ENCODE data around the gene PLEKHA7.
"Not testable (repeated sequence)": the region's sequence is repeated elsewhere in the genome, so short reads cannot be mapped to it uniquely, and the experiment has no call there.

Gene PLEKHA7

GRCh38 chr11:17012179-17012578, 2.0 kb downstream of the PLEKHA7 start:
- DNase-seq (ENCODE audit: low read depth in 3 of 3) = no peak

GRCh38 chr11:17010851-17011420, 3.3 kb downstream of the PLEKHA7 start:
- no peak for DNase-seq (ENCODE audit: low read depth in 3 of 3)

GRCh38 chr11:17008099-17008498, 6.1 kb downstream of the PLEKHA7 start:
- DNase-seq (ENCODE audit: low read depth in 3 of 3) = no peak

DNA sequence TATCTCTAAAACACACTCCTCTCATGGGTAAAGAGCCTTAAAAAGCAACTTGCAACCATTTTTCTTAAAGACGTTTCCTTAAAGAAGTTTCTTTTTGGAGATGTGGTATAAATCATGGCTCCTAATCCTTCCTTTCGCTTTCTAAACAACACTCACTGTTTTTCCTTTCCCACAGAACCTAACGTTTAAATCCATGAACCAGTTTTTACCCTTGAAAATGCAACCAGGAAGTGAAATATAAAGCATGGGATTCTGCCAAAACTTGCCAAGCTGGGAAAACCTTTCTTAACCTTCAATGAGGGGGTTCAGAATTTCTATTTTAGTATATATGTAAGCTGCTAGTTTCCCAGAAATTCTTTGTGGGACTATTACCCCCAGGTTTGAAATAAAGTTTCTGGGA, 8.6 kb downstream of the PLEKHA7 start:
- no peak for DNase-seq (ENCODE audit: low read depth in 3 of 3)

DNA sequence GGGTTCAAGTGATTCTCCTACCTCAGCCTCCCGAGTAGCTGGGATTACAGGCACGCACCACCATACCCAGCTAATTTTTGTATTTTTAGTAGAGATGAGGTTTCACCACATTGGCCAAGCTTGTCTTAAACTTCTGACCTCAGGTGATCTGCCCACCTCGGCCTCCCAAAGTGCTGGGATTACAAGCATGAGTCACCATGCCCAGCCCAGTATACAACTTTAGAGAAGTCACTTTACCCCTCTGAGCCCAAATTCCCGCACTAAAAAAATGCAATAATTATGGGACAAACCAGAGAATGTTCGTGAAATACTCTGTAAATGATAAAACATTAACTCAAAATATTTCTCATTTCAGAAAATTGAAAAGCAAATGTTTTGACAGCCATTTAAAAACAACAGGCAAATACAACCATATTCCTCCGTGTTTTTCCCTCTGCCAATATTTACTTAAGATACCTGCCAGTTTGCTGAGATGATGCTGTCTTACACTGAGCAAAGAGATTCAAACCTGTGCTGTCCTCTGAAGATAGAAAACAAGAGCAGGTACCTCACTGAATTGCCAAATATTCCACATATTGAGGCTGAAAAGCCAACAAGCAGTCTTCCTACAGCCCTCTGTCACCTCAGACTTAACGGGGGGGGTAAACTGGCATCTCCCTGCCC, 9.6 kb downstream of the PLEKHA7 start:
- no peak for DNase-seq (ENCODE audit: low read depth in 3 of 3)

GRCh38 chr11:17003426-17003825, 10.8 kb downstream of the PLEKHA7 start:
- no peak for DNase-seq (ENCODE audit: low read depth in 3 of 3)

GRCh38 chr11:17002543-17002942, 11.7 kb downstream of the PLEKHA7 start:
- no peak for DNase-seq (ENCODE audit: low read depth in 3 of 3)

DNA sequence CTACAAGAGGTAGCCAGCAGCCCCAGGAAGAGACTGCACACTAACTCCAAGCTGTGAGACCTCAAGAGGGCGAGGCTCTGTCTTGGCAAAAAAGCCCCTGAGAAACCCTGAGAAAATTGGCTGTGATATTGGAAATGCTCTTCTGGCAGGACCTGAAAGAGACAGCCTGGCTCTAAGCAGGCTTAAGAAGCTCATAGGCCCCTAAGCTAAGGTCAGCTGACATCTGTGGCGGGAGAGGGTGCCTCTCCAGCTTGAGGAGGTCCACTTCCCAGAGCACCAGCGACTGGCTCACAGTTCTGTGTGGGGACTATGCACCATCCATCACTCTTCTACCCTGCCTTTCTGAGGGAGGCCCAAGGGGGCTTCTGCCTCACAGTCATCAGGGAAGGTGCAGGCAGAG, 12.4 kb downstream of the PLEKHA7 start:
- no peak for DNase-seq (ENCODE audit: low read depth in 3 of 3)

DNA sequence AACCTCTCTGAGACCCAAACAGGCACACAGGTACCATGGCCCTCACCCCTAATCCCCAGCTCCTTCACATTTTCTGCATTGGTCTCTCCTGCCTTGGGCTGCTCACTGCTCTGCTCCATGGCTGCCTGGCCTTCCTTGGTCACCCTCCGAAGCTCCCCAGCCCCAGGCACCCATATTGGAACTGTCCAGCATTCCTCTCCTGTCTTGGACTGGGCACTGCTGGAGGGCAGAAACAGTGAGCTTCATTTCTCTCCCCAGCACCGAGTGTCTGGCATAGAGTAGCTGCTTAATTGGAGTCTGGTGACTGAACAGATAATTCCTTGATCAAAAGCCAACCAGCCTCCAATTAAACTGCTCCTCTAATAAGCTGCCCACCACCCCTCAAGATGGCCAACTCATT, 13.2 kb downstream of the PLEKHA7 start:
- DNase-seq (ENCODE audit: low read depth in 3 of 3) = no peak

- not testable (repeated sequence) for DNase-seq (ENCODE audit: low read depth in 3 of 3)
These were observed 14.0 kb downstream of the PLEKHA7 start for GRCh38 chr11:17000253-17000652.

DNA sequence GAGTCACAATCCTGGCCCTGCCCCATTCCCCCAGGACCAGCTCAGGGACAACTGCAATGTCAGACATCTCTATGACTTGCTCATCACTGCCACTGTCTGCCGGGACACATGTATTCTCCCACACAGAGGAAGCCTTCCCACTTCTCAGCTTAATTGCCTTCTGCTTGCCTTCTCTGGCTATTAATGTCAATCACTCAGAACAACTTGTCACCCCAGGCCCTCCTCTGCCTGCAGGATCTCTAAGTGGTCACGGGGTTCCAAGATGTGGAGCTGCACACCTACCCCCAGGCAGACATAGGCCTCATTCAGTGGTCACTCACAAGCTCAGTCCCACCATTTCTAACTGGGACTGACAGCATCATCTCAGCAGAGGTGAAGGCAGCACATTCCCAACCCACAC, 15.1 kb downstream of the PLEKHA7 start:
- DNase-seq (ENCODE audit: low read depth in 3 of 3) = no peak

DNA sequence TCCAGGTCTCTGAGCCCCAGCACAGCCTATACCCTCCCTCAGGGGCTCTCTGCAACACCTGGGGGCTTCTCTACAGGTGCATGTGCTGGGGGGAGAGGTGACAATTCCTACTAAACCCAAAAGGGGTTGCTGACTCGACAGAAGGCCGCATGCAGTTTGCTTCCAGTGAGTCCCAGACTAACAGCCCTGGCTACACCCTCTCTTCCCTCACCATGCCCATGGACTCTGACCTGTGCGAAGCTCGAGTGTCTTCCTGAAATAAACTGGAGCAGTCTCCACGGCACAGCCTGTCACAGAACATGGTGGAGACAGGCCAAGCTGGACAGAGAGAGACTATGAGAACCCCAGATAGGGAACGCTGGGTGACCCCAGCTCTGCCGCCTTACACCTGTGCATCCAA, 16.6 kb downstream of the PLEKHA7 start:
- DNase-seq (ENCODE audit: low read depth in 3 of 3) = no peak

DNA sequence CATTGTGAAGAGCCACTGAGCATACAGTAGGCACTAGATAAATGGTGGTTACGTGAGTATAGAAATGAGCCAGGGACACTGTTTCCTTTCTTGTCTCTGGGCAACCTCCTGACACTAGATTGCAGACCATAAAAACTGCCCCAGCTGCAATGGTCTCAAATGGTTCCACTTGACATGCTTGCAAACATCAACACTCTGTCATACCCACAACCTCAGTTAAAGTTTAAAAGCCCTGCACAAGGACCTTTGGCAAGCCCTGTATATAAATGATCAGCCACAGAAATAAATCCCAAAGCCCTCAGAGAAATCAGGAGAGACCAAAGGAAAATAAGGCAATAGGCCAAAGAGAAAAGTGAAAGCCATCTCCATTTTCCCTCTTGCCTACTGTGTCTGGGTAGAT, 20.7 kb downstream of the PLEKHA7 start:
- DNase-seq (ENCODE audit: low read depth in 3 of 3) = no peak

- no peak for DNase-seq (ENCODE audit: low read depth in 3 of 3)
These were observed 21.4 kb downstream of the PLEKHA7 start for GRCh38 chr11:16992846-16993245.

DNA sequence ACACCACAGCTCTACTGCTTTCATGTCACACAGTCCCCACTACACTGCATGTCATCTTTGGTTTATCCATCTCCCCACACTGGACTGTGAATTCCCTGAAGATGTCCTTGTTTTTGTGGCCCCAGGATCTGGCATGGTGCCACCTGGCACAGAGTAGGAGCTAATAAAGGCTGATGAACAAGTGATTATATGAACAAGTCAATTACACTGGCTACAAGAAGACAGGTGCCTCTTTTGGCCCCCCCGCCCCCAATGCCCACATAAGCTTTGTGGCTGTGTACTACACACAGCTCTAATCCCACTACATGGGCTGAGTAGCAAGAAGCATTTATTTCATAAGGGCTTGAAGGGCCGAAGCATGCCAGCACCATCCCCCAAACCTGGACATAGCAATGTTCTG, 24.7 kb downstream of the PLEKHA7 start:
- DNase-seq (ENCODE audit: low read depth in 3 of 3) = no peak

GRCh38 chr11:16987205-16987568, 27.0 kb downstream of the PLEKHA7 start:
- DNase-seq (ENCODE audit: low read depth in 3 of 3) = no peak

- peak; percentile 12 to 60 (median 25) for DNase-seq (ENCODE audit: low read depth in 3 of 3)
These were observed 27.6 kb downstream of the PLEKHA7 start for GRCh38 chr11:16986434-16987204.

GRCh38 chr11:16985297-16985696, 28.9 kb downstream of the PLEKHA7 start:
- DNase-seq (ENCODE audit: low read depth in 3 of 3) = no peak

DNA sequence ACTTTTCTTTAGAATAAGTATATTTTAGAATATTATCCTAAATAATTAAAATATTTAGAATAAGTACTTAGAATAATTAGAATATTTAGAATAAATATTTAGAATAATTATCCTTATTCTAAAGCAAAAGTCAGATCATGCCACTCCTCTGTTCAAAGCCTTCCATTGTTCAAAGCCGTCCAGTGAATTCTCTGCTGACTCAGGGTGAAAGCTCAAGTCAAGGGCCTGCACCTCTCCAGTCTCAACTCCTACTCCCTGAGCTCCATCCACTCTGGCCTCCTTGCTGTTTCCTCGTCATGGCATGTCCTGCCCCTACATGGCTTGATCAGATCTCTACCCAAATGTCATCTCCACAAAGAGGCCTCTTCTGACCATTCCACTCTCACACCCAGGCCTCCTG, 30.0 kb downstream of the PLEKHA7 start:
- no peak for DNase-seq (ENCODE audit: low read depth in 3 of 3)

DNA sequence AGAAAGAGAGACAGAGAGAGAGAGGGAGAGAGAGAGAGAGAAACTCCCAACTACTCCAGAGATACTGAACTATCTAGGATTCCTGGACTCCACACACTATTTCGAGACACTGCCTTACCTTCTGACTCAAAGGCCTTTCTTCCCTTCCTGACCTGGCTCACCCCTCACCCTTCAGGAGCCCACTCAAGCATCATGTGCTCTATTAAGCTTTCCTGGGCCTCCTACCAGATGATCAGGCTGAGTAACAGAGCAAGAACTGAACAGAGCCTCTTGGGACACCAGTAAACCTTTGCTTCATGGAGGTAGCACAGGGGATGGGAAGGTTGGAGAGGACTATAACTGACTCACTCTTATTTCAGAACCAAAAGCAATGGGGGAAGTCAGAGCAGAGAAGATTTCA, 31.4 kb downstream of the PLEKHA7 start:
- DNase-seq (ENCODE audit: low read depth in 3 of 3) = no peak

DNA sequence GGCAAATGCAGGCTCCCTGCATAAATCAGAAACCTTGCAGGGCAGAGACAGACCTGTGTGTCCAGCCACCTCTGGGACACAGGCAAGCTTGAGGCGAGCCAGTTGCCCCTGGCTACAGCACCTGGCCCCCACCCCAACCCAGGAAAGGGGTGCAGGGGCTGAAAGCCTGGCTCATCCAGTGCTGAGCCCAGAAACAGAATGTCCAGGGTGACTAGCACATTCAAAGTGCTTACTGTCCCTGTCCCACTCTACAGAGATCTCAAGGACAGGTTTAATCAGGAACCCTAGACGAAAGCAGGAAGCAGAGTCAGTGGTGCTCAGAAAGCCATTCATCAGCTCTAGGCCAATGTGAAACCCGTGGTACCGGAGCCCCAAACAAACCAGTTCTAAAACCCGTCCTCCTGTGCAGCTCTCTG, 31.9 kb downstream of the PLEKHA7 start:
- DNase-seq (ENCODE audit: low read depth in 3 of 3) = no peak

- no peak for DNase-seq (ENCODE audit: low read depth in 3 of 3)
These were observed 32.5 kb downstream of the PLEKHA7 start for GRCh38 chr11:16981651-16982194.

Measured in stimulated activated CD4-positive, alpha-beta T cell treated with anti-CD3 and anti-CD28 coated beads, TNF-alpha, amount 100 ng/mL, for 24 hours (primary cell).